Activated T-cell treated with anti-CD3 and anti-CD28 coated beads for 24 hours (primary cell): ENCODE results near the gene CTIF.
"Not testable (repeated sequence)": the region's sequence is repeated elsewhere in the genome, so short reads cannot be mapped to it uniquely, and the experiment has no call there.

Source experiments
- DNase-seq: peaks from one replicate; pipeline ENCODE4 v3.0.0-alpha.2; 2020; ENCODE audit warnings: low read depth

Gene CTIF

DNA sequence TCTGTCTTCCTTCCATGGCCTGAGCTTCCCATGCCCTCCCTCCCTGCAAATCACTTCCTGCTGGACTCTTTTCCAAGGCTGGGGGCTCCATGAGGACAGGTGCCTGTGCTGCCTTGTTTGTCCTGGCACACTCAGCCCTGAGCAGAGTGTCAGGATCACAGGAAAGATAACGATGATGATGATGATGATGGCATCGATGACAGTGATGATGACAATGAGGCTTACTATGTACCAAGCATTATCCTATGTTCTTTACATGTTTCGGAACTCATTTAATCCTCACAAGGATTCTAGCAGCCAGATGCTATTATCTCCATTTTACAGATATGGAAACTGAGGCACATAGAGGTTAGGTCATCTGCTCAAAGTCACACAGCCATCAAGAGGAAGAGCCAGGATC is 170.0 kb downstream of the CTIF start:
- no peak for DNase-seq

DNA sequence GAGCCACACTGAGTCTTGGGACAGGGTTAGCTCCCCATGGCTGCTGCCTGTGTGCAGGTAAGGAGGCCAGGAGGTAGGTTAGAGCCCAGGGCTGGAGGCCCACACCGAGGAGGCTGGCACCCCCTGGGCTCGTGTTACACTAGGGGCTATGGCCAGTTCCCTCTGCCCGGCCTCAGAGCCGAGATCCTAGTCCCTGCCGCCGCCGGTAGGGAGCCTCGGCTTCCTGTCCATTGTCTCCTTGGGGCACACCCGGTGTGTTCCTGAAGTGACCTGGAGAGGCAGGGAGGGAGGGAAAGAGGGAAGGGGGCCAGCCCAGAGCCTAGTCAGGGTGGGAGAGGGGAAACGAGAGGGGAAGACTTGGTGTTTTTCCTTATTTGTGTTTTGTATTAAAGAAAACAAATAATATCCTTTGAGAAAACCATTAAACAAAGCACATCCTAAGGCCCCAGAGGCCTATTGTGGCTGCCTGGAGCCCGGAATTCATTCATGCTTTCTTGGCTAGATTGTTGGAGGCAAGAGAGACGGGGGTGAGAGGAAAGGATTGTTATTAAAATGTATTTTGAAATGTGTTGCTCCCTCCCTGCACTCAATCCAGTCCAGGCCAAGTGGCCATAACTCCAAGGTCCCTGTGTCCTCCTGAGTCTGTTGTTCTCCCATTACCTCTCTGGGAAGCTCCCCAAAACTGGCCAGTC is 170.7 kb downstream of the CTIF start:
- no peak for DNase-seq

DNA sequence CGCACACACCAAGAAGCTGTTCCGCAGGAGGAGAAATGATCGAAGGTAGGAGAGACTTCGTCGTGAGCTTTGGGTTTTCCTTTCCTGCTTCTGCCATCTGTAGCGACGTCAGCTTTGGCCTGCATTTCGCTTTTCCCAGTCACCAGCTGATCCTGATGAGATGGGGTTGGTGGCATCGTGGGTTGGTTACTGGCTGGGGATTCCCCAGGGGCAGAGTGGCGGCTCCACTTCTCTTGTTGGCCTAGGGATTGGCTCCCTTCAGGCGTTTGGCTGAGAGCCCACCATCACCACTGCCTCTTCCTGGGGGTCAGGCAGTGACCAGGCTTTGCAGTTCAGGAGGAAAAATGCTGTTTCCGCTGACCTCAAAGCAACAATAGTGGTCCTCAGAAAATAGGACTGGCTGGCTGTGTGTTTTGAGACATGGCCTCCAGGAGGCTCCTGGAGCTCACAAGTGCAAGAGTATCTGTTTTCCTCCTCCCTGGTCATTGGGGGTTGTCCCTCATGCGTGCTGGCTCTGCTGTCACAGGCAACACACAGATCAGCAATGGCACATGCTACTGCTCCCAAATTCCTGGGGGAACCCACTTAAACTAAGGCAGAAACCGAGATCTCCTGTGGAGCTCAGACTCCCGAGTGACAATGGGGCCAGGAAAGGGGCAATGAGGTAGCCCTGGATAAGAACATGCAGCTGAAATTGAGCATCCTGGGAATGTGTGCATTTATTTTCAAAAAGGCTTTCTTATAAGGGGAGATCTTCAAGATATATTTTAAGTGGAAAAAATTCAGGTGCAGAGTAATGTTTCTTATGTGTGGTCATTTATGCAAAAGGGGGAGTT is 173.0 kb downstream of the CTIF start:
- DNase-seq: no peak

DNA sequence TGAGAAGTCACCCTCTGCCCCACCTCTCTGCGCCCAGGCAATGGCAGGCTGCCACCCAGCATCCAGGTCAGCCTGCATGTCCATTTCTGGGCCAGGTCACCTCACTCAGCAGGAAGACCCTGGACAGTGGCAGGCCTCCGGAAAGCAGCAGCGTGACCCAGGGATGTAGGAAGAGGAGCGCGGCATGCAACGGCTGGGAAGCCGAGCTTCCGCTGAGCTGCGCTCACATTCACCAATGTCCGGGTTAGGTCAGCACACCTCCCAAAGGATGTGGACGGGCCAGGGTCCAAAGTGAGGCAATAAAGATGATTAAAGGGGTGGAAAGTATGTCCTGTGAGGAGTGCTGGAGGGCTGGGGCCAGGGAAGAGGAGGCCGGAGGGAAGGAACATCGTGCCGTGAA is 174.5 kb downstream of the CTIF start:
- DNase-seq: no peak

DNA sequence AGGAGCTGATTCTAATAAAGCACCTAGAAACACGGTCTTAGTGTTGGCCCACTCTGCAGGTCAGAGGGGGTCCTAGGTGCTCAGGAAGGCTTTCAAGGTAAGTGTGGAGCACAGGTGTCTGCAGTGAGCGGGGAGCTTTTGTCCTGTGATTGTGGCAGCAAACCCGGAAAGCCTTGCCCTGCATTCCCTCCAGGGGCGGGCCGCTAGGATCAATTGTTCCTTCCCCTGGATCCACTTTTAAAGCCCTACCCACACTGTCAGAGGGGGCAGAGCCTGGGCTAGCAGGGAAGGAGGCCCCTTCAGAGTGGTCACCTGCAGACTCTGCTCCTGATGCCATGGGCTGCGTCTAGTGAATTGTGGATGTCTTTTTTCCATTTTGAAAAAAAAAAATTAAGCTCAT is 176.0 kb downstream of the CTIF start:
- no peak for DNase-seq

DNA sequence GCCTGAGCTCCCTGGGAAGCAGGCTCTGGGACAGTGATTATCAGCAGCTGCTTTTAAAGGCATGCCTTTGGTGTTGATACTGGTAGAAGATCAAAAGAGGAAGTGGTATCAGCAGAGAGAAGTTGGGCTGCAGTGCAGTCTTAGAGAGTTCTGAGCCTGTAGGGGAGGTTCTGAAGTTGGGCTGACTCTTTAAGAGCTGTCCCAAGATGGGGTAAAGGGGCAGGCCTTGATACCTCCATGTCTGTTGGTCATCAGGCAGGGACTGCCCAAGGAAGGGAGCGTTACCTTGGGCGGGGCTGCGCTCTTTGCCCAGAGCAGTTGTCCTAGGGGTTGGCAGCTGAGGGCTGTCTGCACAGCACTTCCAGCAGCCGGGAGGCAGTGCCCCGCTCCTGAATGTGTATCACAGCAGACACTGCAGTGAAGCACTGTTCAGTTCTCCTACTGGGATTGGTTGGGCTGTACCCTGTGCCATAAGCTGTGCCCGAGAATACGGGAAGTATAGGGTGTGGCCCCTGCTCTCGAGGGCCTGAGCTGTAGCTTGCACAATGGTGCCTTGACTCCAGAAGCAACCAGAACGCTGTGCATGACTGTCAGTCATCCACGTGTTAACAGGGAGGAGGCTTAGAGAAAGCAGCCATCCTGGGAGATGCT is 177.0 kb downstream of the CTIF start:
- no peak for DNase-seq

DNA sequence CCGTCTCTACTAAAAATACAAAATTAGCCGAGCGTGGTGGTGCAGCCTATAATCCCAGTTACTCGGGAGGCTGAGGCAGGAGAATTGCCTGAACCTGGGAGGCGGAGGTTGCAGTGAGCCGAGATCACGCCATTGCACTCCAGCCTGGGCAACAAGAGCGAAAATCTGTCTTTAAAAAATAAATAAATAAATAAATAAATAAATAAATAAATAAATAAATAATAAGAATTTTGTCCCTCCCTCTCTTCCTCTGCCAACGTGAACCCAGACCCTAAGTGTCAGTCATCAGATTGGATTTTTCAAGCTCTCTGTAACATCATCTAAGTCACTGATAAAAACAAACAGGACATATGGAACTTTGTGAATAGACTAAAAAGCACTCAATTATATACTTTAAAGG is 178.4 kb downstream of the CTIF start:
- not testable (repeated sequence) for DNase-seq

DNA sequence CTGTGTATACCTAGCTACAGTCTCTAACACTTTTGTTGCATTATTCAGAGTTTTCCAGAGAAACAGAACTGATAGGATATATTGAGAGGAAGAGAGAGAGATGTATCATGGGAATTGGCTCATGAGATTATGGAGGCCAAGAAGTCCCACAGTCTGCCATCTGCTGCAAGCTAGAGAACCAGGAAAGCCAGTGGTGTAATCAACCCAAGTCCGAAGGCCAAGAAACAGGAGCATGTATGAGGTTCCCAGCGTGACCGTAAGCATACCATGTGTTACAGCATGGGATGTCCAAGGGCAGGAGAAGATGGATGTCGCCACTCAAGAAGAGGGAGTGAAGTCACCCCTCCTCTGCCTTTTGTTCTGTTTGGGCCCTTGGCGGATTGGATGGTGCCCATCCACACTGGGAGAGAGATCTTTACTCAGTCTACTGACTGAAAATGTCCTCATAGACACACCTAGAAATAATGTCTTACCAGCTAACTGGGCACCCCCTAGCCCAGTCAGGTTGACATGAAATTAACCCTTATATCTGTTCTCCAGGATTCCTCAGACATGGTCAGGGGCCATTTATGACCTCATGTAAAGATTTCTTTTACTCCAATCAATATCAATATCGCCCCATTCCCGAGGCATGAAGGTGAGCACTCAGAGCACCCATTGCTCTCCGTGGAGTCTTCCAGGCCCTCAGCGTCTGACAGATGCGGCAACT is 179.6 kb downstream of the CTIF start:
- no peak for DNase-seq

DNA sequence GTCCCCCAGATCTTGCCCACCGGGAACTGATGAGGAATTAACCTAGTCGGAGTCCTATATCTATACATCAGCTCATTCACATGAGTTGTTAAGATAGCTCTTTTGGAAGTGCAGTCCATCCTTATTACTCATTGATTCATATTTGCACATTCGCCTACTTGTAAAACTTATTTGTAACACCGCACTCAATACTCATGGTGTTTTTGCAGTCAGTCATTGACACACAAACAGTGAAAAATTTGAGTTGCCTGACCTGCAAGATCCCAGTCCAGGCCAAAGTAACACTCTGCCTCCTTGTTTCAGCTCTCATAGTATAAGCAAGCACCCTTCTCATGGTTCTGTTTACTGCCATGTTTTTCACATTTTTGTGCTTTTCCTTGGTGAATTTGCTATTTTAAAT is 180.6 kb downstream of the CTIF start:
- DNase-seq: no peak

DNA sequence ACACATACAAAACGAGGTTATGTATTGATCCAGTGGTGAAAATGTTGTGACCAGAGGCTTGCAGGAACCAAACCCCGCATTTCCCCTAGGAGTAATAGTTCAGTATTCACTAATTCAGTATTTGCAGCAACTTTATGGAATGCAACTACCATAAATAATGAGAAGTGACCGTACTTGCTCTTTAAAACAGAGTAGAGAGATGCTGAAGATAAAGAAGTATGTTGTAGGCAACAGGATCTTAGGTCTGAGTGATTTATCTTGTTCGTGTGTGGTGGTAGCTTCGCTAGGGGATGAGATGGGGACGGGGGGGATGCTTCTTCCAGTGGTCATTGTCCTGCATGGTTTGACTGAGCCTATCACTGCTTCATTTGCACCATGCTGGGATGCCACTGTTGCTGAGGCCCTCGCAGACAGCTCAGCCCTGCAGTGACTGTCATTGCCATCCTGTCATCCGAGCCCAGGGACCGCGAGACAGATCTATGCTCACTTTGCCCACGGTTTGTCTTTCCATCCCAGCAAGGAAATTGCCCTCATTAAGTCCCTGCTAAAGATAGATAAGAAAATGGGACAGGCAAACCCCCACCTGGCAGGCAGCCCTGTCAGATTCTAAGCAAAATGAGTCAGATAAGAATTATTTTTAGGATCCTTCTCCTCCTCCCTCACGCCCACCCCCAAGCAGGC is 181.3 kb downstream of the CTIF start:
- no peak for DNase-seq

DNA sequence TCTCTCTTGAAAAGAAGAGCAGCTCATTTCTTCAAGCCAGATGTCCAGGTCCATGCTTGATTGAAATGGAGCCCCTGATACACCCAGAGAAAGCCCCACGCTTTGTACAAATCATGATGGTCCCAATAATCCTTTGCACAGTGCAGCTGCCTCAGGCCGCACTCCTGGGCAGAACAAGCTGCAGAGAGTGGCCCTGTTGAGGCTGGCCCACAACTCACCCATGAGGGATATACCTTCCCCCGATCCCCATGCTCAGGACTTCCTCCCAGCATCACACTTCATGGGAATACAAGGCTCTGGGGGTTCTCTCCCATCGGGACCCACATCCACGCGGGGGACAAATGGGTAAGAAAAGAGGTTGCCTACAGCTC is 181.8 kb downstream of the CTIF start:
- no peak for DNase-seq

DNA sequence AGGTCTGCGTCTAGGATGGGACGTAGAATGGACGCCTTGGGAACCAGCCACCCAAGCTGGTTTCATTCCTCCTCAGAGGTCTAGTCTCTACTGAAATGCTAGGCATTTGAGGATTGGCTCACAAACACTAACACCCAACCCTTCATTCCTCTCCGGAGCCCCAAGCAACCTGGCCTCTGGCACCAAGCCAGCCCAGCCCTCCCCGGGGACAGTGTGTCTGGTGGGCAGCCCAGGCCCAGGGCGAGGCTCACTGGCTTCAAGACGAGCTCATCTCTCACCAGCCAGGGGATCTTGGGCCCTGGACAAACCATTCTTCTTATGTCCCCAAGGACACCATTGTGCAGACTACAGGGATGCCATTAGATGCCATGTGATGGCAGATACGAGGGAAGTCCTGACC is 182.5 kb downstream of the CTIF start:
- DNase-seq: no peak

DNA sequence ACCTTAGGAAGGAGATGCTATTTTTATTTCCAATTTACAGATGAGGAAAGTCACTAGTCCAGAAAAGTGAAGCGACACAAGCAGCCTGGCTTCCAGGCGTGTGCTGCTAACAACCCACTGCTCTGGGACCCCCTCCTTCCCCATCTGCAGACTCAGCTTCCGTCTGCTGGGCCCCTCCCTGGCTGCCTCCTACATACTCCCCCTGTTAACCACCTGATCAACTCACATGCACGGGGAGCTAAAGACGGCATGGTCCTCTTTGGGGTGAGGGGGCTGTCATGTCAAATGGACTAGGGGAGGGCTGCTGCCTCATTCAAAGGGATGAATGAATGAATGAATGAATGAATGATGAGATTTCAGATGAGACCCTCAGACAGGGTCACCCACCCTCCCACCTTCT is 184.2 kb downstream of the CTIF start:
- DNase-seq: no peak

DNA sequence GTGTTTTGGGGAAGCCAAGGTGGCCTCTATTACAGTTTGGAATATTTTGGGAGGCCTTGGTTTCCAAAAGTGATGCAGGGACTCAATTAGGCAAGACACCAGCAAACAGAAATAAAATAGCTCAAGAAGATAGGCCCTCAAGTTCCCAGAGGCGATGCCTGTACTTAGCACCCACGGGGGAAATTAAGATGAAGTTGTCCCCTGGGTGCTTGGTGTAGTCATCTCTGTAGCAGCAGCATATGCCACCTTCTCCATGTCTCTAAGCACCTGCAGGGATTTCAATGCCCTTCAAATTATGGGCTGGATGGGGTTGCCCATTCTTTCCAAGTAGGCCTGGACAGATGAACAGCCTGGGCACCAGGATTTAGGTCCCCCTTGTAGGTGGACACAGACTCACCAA is 185.0 kb downstream of the CTIF start:
- DNase-seq: no peak

DNA sequence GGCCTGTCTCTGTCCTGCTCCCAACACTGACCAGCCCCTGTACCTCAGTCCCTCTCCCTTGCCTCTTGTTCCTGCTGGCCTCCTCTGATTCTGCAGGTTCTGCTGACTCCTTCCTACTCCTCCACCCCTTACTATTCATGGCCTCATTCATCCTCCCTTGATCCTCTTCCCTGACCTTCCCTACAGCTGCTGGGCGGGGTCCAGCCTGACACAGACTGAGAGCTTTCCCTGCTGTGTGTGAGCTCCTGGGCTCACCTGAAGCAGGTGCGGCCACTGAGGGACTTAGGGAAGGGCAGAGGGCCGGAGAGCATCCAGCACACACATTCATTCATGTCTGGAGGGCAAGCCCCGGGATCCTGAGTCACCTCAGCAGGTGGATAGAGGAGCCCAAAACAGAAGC is 185.6 kb downstream of the CTIF start:
- no peak for DNase-seq

DNA sequence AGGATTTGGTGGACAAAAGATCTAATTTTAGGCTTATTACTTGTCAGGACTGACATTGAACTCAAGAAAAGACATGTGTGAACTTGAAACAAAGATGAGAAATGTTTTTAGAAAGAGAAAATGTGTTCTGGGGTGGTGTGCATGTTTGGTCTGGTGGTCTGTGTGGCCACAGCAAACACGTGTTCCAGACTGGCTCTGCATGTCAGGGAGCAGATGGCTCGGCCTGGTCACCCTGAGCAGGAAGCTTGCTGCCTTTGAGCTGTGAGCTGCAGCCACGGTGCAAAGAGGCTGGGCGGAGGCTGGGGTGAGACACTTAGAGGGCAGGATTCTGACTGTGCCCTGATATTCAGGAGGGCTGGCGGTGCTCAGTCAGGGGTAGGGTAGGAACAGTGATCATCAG is 186.1 kb downstream of the CTIF start:
- no peak for DNase-seq

DNA sequence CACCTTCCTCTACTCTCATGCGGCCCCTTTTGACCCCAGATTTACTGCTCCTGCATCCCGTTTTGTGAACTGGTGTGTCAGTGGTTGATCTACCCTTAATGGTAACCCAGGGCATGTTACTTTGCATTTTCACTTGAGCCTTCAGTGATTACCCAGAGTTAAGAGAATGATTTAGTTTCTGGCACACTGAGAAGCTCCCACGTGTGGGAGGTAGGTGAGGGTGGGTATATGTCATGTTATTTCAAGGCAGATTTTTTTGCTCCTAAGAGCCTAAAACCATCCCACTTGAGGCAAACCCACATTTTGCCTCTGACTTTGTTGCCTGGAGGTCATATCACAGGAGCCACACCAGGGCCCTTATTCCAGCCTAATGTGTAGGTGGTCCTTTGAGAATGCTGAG is 186.7 kb downstream of the CTIF start:
- DNase-seq: no peak

DNA sequence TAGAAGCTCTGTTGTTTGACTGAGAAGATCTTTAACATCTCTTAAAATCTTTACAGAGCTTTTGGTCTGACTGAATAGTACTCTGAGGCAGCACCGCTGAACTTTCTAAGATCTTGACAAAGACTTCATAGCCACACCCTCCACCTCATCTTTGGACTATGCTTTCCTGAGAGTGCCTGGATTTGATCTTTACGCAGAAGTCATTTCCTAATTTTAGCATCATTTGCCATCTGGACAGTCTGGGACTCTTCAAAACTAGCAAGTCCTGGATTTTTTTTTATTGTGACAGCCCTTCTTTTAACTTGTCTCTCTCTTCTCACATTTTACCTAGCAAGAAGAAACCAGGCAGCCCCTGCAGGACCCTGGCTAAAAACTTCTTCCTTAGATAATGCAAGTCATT is 188.8 kb downstream of the CTIF start:
- DNase-seq: no peak

DNA sequence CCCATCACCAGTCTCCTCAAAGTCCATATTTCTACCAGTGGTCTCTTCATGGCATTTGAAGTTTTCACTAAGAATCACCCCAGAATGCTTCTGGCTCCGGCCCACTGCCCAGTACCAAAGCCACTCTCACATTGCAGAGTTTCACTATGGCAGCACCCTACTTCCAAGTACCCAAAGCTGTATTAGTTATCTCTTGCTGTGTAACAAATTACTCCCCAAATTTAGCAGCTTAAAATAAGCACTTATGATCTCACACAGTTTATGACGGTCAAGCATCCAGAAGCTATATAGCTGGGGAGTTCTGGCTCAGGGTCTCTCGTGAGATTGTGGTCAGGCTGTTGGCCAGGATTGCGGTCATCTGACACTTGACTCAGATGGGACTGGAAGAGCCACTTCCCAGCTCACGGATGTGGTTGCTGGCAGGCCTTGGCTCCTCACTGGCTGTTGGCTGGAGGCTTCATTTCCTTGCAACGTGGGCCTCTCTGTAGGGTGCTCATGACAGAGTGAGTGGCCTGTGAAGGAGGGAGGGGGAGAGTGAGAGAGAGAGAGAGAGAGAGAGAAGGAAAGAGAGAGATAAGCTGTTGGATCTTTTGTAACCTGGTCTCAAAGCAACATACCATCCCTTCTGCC is 189.5 kb downstream of the CTIF start:
- no peak for DNase-seq

DNA sequence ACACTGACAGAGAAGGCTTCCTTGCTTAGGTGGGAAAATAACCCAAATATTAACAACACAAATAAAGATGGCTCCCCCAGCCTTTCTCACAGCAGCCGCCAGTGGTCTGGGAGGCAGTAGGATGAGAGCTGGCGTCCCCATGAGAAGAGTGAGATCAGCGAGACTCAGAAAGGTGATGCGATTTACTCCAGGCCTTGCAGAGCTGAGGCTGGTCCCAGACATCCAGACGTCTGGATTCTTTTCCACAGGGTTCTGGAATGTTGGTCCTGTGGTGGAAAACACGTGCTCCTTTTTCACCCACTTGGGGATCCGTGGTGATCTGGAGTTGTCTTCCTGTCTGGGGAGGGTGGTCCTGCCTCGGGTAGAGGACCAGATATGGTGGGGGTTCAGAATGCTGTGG is 190.6 kb downstream of the CTIF start:
- DNase-seq: no peak

DNA sequence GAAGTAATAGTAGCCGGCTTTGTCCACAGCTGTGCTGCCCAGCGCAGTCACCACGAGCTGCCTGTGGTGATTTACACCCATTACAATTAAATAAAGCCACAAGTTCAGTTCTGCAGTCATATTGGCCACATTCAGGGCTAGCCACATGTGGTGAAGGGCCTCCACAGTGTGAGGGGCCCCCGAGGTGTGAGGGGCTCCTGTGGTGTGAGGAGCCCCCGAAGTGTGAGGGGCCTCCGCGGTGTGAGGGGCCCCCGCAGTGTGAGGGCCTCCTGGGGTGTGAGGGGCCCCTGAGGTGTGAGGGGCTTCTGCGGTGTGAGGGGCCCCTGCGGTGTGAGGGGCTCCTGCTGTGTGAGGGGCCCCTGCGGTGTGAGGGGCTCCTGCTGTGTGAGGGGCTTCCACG is 191.2 kb downstream of the CTIF start:
- DNase-seq: no peak
